WTC11 (cell line): ENCODE measurements around the gene CDH1. TPM values are rescaled to one million over a fixed set of nuclear protein-coding genes. Genes with fewer than 3 reads are reported as not detected.

ENCODE experiments used
- ATAC-seq: fragments of 200-7000 bp; cut with Tn5 transposase; 2 replicates; pipeline ENCODE4 v1.10.0; 2021; ENCODE audit warnings: mild to moderate bottlenecking, moderate library complexity
- CTCF ChIA-PET: fragments of 300-600 bp; sonication (Branson Sonifier 250); formaldehyde crosslinking; loops from one replicate; lab custom pipeline; 2021; ENCODE audit warnings: antibody characterized with exemption; lab: Charles Lee
- POLR2A ChIA-PET: fragments of 350-600 bp; sonication (Branson Sonifier 250); formaldehyde crosslinking; loops from one replicate; lab custom pipeline; 2021; ENCODE audit warnings: antibody characterized with exemption; lab: Charles Lee
- DNase-seq: peaks from one replicate; pipeline ENCODE4 v3.0.0; 2021; ENCODE audit warnings: low spot score
- H3K27ac Mint-ChIP-seq: 2 replicates; pipeline ENCODE4 v1.8.0; 2021; ENCODE audit warnings: mixed read lengths
- H3K27me3 Mint-ChIP-seq: 2 replicates; pipeline ENCODE4 v1.8.0; 2021; ENCODE audit warnings: low read depth, mild to moderate bottlenecking, moderate library complexity, mixed read lengths
- H3K36me3 Mint-ChIP-seq: 2 replicates; pipeline ENCODE4 v1.8.0; 2021; ENCODE audit warnings: mixed read lengths
- H3K4me1 Mint-ChIP-seq: 2 replicates; pipeline ENCODE4 v1.8.0; 2022; ENCODE audit warnings: mixed read lengths
- H3K4me3 Mint-ChIP-seq: 2 replicates; pipeline ENCODE4 v1.8.0; 2021; ENCODE audit warnings: mild to moderate bottlenecking, moderate library complexity, mixed read lengths
- H3K9me3 Mint-ChIP-seq: 2 replicates; pipeline ENCODE4 v1.8.0; 2021; ENCODE audit warnings: mixed read lengths
- CREM ChIP-seq: sonication (generic); formaldehyde crosslinking; IDR thresholded peaks from 2 replicates; pipeline ENCODE4 v1.8.1; 2022; ENCODE audit warnings: mild to moderate bottlenecking, missing genetic modification reagents, moderate library complexity
- ESRRA ChIP-seq: sonication (generic); formaldehyde crosslinking; IDR thresholded peaks from 2 replicates; pipeline ENCODE4 v1.8.1; 2022; ENCODE audit warnings: mild to moderate bottlenecking, missing genetic modification reagents, borderline replicate concordance
- ETV6 ChIP-seq: sonication (generic); formaldehyde crosslinking; IDR thresholded peaks from 2 replicates; pipeline ENCODE4 v1.8.1; 2022; ENCODE audit warnings: mild to moderate bottlenecking, missing genetic modification reagents
- GRHL2 ChIP-seq: fragments of 250-450 bp; sonication (Bioruptor Pico); IDR thresholded peaks from 2 replicates; pipeline ENCODE4 v1.8.0; 2022; ENCODE audit warnings: mild to moderate bottlenecking, moderate library complexity; ENCODE audit not compliant: insufficient replicate concordance, severe bottlenecking
- GTF2I ChIP-seq: fragments of 250-450 bp; sonication (Bioruptor Pico); conservative IDR thresholded peaks from 2 replicates; pipeline ENCODE4 v1.4.0; 2021; ENCODE audit warnings: mild to moderate bottlenecking
- HMGA2 ChIP-seq: fragments of 250-450 bp; sonication (Bioruptor Pico); IDR thresholded peaks from 2 replicates; pipeline ENCODE4 v1.4.0; 2021; ENCODE audit warnings: mild to moderate bottlenecking, moderate library complexity
- JAZF1 ChIP-seq: fragments of 250-450 bp; sonication (Bioruptor Pico); IDR thresholded peaks from 2 replicates; pipeline ENCODE4 v1.9.0; 2021; ENCODE audit warnings: moderate library complexity, mild to moderate bottlenecking, inconsistent platforms
- MYBL2 ChIP-seq: sonication (generic); formaldehyde crosslinking; IDR thresholded peaks from 2 replicates; pipeline ENCODE4 v1.8.1; 2023; ENCODE audit warnings: mild to moderate bottlenecking, moderate library complexity, missing genetic modification reagents
- PRRX2 ChIP-seq: fragments of 250-450 bp; sonication (Bioruptor Pico); IDR thresholded peaks from 2 replicates; pipeline ENCODE4 v1.8.0; 2021; ENCODE audit warnings: mild to moderate bottlenecking
- SMAD4 ChIP-seq: sonication (generic); formaldehyde crosslinking; IDR thresholded peaks from 2 replicates; pipeline ENCODE4 v1.8.0; 2022; ENCODE audit warnings: mild to moderate bottlenecking, missing genetic modification reagents
- TCF7 ChIP-seq: sonication (generic); formaldehyde crosslinking; IDR thresholded peaks from 2 replicates; pipeline ENCODE4 v1.8.0; 2022; ENCODE audit warnings: mild to moderate bottlenecking, low read depth, missing genetic modification reagents, moderate library complexity
- TEAD1 ChIP-seq: sonication (generic); formaldehyde crosslinking; IDR thresholded peaks from 2 replicates; pipeline ENCODE4 v1.8.0; 2022; ENCODE audit warnings: mild to moderate bottlenecking, missing genetic modification reagents
- total RNA-seq: library from RNA; stranded (reverse); gene quantifications from 3 replicates; pipeline ENCODE4 v1.2.3, GENCODE V29; 2021
- TF ChIP-seq, protein P1 (sequence below): fragments of 250-450 bp; sonication (Bioruptor Pico); IDR thresholded peaks from 2 replicates; pipeline ENCODE4 v1.9.0; 2021; ENCODE audit warnings: moderate library complexity, mild to moderate bottlenecking, inconsistent platforms, borderline replicate concordance
- TF ChIP-seq, protein P2 (sequence below): sonication (generic); formaldehyde crosslinking; IDR thresholded peaks from 2 replicates; pipeline ENCODE4 v1.8.1; 2023; ENCODE audit warnings: mild to moderate bottlenecking, missing genetic modification reagents, moderate library complexity
- TF ChIP-seq, protein P3 (sequence below): fragments of 250-450 bp; sonication (Bioruptor Pico); IDR thresholded peaks from 2 replicates; pipeline ENCODE4 v1.9.0; 2021; ENCODE audit warnings: mild to moderate bottlenecking, borderline replicate concordance
- TF ChIP-seq, protein P4 (sequence below): fragments of 250-450 bp; sonication (Bioruptor Pico); IDR thresholded peaks from 2 replicates; pipeline ENCODE4 v1.9.0; 2021; ENCODE audit warnings: mild to moderate bottlenecking
- TF ChIP-seq, protein P5 (sequence below): fragments of 250-450 bp; sonication (Bioruptor Pico); conservative IDR thresholded peaks from 2 replicates; pipeline ENCODE4 v1.9.0; 2021; ENCODE audit warnings: mild to moderate bottlenecking
- TF ChIP-seq, protein P6 (sequence below): sonication (generic); formaldehyde crosslinking; IDR thresholded peaks from 2 replicates; pipeline ENCODE4 v1.8.0; 2022; ENCODE audit warnings: mild to moderate bottlenecking, missing genetic modification reagents

CDH1 gene
- total RNA-seq, 1 experiment from 2014 or later, result 278 TPM

DNA sequence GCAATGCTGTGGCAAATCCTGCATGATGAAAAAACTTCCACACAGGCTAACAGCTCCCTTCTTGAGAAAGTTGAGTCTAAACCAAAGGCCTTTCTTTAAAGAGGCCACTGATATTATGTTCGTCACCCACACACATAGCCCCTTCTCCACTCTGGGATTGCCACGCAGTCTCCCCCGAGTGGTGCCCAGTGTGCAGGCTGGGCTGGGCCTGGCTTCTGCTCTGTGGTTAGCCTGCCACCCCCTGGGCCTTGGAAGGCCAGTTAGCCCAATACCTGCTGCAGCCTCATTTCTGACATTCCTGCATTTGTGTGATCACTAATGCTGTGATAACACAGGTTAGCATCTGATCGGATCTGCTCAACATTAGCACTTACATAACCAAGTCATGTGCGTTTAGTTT lies 47.2 kb upstream of the CDH1 start:
- no peak for DNase-seq
- CTCF ChIA-PET, result interaction anchor here (0.7 kb wide), 1 partner anchor 99 kb away, joined by 3 read pairs; no protein-coding TSS in a partner anchor
- POLR2A ChIA-PET, result no interaction called here
- TF ChIP-seq, protein P1, sequence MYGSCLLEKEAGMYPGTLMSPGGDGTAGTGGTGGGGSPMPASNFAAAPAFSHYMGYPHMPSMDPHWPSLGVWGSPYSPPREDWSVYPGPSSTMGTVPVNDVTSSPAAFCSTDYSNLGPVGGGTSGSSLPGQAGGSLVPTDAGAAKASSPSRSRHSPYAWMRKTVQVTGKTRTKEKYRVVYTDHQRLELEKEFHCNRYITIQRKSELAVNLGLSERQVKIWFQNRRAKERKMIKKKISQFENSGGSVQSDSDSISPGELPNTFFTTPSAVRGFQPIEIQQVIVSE (CRISPR knock-in tag), result no peak
- no peak for TF ChIP-seq GTF2I (CRISPR knock-in tag)
- no peak for TF ChIP-seq GRHL2 (CRISPR knock-in tag)
- TF ChIP-seq, protein P2, sequence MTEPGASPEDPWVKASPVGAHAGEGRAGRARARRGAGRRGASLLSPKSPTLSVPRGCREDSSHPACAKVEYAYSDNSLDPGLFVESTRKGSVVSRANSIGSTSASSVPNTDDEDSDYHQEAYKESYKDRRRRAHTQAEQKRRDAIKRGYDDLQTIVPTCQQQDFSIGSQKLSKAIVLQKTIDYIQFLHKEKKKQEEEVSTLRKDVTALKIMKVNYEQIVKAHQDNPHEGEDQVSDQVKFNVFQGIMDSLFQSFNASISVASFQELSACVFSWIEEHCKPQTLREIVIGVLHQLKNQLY (CRISPR knock-in tag), result no peak
- no peak for TF ChIP-seq JAZF1 (CRISPR knock-in tag)
- TF ChIP-seq MYBL2 (CRISPR knock-in tag), result no peak
- TF ChIP-seq CREM (CRISPR knock-in tag), result no peak
- TF ChIP-seq HMGA2 (CRISPR knock-in tag), result no peak
- TF ChIP-seq ETV6, result no peak
- TF ChIP-seq, all 79 proteins: peak for 0
- Mint-ChIP-seq H3K9me3 (no peaks in the 10 kb centered on the region), H3K27me3 (no peaks in the 10 kb centered on the region), H3K27ac (0 out of 2 replicates have a peak overlapping the region, but pooled peaks have one; percentile 39), H3K4me3 (no peak overlapping the region), H3K36me3 (peaks cover 70% of the 10 kb centered on the region), H3K4me1 (no peaks in the 10 kb centered on the region)
- ATAC-seq, result peak; percentile 47

DNA sequence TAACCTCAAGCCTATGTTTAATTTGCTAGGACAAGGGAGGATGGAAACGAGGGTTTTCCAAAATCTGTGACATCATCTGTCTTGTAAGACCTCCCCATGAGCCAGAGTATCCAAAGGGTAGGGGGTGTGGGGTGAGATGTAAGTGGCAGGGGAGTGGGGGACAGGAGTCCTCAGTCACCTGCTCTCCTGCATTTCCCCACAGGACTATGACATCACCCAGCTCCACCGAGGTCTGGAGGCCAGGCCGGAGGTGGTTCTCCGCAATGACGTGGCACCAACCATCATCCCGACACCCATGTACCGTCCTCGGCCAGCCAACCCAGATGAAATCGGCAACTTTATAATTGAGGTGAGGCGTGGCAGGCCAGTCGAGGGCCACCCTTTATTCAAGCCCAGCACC lies 41.5 kb upstream of the CDH1 start:
- H3K4me1 Mint-ChIP-seq, result no peaks in the 10 kb centered on the region
- H3K36me3 Mint-ChIP-seq, result peaks cover 66% of the 10 kb centered on the region
- ATAC-seq (no peak), DNase-seq (no peak)
- ChIA-PET POLR2A (no interaction called here), CTCF (interaction anchor here (3.1 kb wide), 1 partner anchor 105 kb away, joined by 18 read pairs; no protein-coding TSS in a partner anchor)
- H3K27me3 Mint-ChIP-seq, result no peaks in the 10 kb centered on the region
- H3K27ac Mint-ChIP-seq, result no peak overlapping the region
- TF ChIP-seq, protein P3, sequence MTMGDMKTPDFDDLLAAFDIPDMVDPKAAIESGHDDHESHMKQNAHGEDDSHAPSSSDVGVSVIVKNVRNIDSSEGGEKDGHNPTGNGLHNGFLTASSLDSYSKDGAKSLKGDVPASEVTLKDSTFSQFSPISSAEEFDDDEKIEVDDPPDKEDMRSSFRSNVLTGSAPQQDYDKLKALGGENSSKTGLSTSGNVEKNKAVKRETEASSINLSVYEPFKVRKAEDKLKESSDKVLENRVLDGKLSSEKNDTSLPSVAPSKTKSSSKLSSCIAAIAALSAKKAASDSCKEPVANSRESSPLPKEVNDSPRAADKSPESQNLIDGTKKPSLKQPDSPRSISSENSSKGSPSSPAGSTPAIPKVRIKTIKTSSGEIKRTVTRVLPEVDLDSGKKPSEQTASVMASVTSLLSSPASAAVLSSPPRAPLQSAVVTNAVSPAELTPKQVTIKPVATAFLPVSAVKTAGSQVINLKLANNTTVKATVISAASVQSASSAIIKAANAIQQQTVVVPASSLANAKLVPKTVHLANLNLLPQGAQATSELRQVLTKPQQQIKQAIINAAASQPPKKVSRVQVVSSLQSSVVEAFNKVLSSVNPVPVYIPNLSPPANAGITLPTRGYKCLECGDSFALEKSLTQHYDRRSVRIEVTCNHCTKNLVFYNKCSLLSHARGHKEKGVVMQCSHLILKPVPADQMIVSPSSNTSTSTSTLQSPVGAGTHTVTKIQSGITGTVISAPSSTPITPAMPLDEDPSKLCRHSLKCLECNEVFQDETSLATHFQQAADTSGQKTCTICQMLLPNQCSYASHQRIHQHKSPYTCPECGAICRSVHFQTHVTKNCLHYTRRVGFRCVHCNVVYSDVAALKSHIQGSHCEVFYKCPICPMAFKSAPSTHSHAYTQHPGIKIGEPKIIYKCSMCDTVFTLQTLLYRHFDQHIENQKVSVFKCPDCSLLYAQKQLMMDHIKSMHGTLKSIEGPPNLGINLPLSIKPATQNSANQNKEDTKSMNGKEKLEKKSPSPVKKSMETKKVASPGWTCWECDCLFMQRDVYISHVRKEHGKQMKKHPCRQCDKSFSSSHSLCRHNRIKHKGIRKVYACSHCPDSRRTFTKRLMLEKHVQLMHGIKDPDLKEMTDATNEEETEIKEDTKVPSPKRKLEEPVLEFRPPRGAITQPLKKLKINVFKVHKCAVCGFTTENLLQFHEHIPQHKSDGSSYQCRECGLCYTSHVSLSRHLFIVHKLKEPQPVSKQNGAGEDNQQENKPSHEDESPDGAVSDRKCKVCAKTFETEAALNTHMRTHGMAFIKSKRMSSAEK (CRISPR knock-in tag), result no peak
- no peak for TF ChIP-seq ESRRA (CRISPR knock-in tag)
- TF ChIP-seq, protein P4, sequence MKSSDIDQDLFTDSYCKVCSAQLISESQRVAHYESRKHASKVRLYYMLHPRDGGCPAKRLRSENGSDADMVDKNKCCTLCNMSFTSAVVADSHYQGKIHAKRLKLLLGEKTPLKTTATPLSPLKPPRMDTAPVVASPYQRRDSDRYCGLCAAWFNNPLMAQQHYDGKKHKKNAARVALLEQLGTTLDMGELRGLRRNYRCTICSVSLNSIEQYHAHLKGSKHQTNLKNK (CRISPR knock-in tag), result no peak
- TF ChIP-seq ETV6, result no peak
- no peak for TF ChIP-seq TEAD1 (CRISPR knock-in tag)
- no peak for TF ChIP-seq TCF7
- TF ChIP-seq, protein P5, sequence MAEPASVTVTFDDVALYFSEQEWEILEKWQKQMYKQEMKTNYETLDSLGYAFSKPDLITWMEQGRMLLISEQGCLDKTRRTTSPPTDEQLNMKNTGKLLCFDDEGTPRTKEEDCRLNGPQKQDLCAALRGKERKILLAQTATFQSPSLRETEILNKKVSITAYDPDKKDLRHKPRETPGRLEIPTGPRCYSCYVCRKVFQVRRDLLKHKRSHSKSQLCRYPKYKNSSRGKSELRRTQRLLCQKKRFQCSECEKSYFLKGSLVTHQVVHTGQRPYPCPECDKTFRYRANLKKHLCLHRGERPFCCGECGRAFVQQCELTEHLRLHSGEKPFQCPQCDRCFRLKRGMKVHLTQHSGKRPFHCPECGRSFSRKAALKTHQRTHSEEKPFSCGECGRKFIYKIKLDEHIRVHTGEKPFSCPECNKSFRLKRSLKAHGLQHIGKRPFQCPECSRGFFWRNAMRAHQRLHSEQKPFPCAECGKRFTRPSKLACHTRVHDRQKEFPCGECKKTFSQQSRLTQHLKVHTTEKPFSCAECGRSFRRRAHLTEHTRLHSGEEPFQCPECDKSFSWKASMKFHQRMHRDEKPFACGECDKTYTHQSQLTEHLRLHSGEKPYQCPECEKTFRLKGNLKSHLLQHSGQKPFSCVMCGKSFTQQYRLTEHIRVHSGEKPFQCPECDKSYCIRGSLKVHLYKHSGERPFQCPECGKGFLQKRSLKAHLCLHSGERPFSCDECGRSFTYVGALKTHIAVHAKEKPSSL (CRISPR knock-in tag), result no peak
- no peak for TF ChIP-seq PRRX2
- no peak for TF ChIP-seq SMAD4 (CRISPR knock-in tag)
- TF ChIP-seq, protein P6, sequence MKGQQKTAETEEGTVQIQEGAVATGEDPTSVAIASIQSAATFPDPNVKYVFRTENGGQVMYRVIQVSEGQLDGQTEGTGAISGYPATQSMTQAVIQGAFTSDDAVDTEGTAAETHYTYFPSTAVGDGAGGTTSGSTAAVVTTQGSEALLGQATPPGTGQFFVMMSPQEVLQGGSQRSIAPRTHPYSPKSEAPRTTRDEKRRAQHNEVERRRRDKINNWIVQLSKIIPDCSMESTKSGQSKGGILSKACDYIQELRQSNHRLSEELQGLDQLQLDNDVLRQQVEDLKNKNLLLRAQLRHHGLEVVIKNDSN (CRISPR knock-in tag), result no peak
- no peak overlapping the region for H3K4me3 Mint-ChIP-seq
- H3K9me3 Mint-ChIP-seq, result no peaks in the 10 kb centered on the region
